Mesenteric fat pad (tissue), 1 donor: Measurements from ENCODE around the gene MAP7D2. TPM values are rescaled to one million over a fixed set of nuclear protein-coding genes. Genes with fewer than 3 reads are reported as not detected.

Experiments used
- DNase-seq: peaks from one replicate; pipeline ENCODE4 v3.0.0-alpha.2; 2020; ENCODE audit warnings: low spot score
- total RNA-seq: library from RNA; stranded (reverse); fragmentation: NEBNext Ultra II Directional; extraction: Animal tissue kit (Norgen Biotek cat#: 25700); gene quantifications from one replicate; pipeline ENCODE4 v1.2.1, GENCODE V29; 2021
- donor health status: DM: yes; HTN: yes; CAD: no.

The MAP7D2 gene
- total RNA-seq, 1 donor from 2014 or later = 0.29 TPM

GRCh38 chrX:20046223-20046622 is 70.5 kb downstream of the MAP7D2 start:
- DNase-seq = no peak

GRCh38 chrX:20042221-20042620 is 74.5 kb downstream of the MAP7D2 start:
- DNase-seq = no peak

- no peak for DNase-seq
These were observed 77.7 kb downstream of the MAP7D2 start for GRCh38 chrX:20038966-20039365.

- no peak for DNase-seq
These were observed 79.5 kb downstream of the MAP7D2 start for GRCh38 chrX:20037186-20037585.

DNA sequence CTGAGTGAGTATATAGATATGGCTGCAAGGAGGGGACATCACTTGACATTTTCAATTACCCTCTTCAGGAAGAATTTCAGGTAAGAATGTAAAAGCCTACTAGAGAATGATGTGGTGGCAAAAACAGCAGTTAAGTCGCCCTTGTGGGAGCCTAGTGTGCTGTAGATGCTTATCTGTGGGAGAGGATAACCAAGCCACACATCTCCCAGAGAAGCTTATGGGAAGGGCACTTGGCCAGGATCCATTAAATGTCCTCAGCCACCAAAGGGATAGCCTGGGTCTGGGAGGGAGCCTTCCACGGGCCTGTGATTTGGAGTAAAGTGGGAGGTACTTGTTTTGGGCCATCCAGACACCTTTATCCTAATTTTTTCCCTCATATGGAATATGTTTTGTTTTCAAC is 84.5 kb downstream of the MAP7D2 start:
- DNase-seq = no peak

- no peak for DNase-seq
These were observed 87.0 kb downstream of the MAP7D2 start for GRCh38 chrX:20029728-20030127.

DNA sequence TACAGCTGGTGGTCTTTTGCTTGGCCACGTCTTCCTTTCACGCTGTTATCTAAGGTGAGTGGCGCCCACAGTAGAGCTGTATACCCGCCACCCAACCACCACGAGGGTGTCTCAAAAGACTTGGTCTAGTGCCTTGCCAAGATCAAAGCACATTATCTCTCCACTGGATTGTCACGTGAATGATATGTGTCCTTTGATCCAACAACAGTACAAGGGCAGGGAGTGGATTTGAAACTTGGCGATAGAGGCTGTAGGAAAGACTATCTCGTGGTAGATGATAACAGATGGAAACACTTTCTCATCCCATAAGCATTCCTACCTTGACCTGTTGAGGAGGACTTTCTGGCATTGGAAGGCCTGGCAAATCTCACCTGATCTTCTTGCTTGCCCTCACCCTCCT is 88.1 kb downstream of the MAP7D2 start:
- DNase-seq = no peak

DNA sequence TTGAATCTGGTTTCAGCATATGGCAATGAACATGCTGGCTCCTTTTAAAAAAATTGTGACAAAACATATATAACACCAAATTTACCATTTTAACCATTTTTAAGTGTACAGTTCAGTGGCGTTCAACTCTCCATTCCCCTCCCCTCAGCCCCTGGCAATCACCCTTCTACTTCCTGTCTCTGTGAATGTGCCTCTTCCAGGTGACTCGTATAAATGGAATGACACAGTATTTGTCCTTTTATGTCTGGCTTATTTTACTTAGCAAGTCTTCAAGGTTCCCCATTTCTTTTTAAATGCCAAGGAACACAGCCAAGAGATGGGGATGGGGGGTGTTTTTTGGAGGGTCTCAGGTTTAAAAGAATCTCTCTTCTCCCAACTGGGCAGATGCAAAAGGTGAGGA is 90.4 kb downstream of the MAP7D2 start:
- no peak for DNase-seq

- DNase-seq = no peak
These were observed 96.9 kb downstream of the MAP7D2 start for GRCh38 chrX:20019672-20020365.

DNA sequence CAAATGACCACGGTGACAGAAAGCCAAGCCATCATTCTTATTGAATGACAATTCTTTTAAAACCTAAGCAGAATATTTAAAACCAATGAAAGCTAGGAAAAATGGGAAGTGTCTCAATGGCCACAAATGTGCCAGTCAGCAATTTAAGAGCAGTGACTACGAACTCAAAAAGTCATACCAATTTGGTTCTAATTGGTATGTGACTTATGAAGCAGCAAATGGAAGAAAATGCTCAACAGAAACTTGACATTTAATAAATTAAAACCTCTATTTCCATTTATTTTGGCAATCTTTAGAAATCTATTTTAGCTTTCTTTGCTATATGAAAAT is 100.1 kb downstream of the MAP7D2 start:
- no peak for DNase-seq

GRCh38 chrX:20015945-20016615 is 100.6 kb downstream of the MAP7D2 start:
- DNase-seq = no peak

DNA sequence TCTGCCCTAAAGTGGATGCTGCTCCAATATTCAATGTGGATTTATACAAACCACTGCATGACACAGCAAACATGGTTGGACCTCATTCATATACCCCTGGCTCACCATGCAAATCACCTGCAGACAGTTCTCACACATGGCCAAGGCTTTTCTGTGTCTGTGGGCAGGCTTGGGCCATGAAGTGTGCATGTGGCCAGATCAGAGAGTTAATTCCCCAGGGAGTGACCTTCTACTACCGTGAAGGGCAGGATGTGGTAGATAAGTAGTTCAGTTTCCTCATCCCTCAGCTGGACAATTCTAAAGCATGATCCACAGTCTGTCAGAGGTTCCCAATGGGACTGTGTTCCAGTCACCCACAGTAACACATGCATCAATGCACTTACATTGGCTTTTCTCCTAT is 101.3 kb downstream of the MAP7D2 start:
- no peak for DNase-seq

DNA sequence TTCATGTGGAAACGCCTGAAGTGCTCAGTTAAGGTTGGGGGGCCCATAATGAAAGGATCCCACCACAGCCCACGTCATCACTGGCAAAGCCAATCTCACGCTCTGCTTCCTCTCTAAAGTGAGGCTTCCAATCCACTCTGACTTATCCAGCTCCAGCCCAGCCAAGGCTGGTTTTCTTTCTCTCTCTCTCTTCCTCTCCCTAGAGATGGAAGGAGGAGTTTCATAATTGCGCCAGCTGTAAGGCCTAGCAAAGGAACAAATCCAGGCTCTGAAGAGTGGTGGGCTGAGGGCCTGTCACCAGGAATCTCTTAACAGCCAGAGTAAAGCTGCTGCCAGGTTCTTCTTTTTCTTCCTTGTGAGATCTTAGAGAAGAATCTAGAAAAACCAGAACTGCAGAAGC is 105.1 kb downstream of the MAP7D2 start:
- DNase-seq = no peak

GRCh38 chrX:20007962-20008622 is 108.6 kb downstream of the MAP7D2 start:
- no peak for DNase-seq

- no peak for DNase-seq
These were observed 110.8 kb downstream of the MAP7D2 start for GRCh38 chrX:20005883-20006282.

DNA sequence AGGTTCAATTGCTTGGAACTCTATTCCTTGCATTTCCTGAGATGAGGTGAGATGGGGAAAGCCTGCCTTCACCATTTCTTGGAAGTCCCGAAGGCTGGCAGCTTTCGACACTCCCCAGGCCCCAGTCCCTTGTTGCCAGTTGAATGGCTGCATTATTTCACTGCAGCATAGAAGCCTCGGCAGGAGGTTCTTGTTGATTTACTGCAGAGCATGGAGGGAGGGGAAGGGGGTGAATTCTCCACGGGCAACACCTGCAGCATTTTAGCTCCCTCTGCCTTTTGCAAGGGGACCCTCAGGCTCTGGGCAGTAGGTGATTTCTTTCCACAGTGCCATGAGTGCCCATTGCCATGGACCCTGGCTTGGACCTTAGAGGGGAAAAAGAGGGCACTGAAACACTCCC is 115.1 kb downstream of the MAP7D2 start:
- DNase-seq = no peak

DNA sequence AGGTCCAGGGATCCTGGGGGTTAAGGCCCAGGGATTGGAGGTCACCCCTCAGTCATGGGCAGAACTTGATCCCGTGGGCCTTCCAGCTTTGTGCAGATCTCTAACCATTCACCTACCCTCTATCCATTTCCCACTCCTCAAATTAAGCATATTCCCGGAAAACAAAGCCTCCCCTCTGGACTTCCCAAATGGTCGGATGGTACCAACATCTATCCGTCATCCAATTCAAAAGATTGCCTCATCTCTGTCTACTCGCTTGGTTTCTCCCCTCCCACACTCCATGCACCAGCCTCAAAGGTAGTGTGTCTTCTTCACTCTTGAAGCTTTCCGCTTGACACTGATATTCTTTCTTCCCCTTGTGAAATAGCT is 125.4 kb downstream of the MAP7D2 start:
- DNase-seq = no peak

GRCh38 chrX:19990556-19991349 is 126.0 kb downstream of the MAP7D2 start, which contains the start of gene BCLAF3:
Gene BCLAF3, minus strand, starts transcription at chrX:19991061. Its CDS starts 20,797 bp downstream, at chrX:19970264.
- DNase-seq = peak; percentile 93

DNA sequence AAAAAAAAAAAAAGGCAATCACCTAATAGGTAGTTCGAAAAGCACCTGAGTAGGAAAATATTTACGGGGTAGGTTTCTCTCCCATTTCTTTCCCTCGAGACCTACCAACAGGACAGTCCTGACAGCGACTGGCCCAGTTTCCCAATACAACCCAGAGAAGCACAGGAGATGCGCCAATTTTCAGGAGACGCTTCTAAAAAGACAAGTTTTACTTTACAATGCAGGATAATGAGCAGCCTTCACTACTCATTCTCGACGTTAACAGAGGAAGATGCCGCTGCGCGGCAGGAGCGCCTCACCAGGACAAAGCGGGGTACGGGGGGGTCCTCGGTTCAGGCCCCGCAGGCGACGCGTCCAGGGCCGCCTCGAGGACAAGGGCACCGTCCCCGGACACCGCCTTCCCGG is 126.6 kb downstream of the MAP7D2 start:
- DNase-seq = no peak

DNA sequence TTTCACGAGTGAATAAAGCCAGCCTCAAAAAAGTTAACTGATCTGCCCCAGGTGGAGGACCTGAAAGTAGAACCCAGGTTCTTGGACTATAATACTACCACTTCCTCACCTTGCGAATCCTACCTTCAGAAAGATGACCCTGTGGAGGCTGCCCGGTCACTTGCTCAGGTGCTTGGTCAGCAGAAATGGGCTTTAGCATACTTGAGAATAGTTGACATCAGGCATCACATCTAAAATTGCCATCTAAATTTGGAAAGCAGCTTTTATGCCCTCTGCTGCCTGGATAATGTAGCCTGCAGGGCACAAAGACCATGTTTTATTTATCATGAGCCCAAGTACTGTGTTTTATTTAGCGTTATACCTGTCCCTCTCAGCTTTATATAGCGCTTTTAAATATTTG is 128.9 kb downstream of the MAP7D2 start:
- no peak for DNase-seq

- no peak for DNase-seq
These were observed 130.2 kb downstream of the MAP7D2 start for GRCh38 chrX:19986531-19986930.

- DNase-seq = no peak
These were observed 134.8 kb downstream of the MAP7D2 start for GRCh38 chrX:19981947-19982346.
